ENCODE measurements around the gene IL17RD.

DNA sequence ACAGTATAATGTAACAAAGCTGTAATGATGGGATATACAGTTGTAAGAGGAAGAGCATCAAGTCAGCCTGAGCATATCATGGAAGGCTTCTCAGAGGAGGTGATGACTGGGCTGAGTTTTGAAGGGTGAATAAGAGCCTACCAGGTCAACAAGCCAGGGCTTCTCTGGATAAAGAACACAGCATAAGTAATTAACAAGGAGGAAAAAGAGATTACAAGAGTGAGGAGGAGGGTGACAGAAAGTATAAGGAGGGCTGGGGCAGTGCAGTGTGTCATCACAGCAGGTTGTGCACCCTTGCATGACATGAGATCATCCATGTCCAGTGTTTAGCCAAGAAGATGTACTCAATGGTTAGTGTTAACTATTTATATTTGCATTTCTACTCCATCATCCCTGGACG, 121.6 kb downstream of the IL17RD start:
- TF ChIP-seq POLR2A (IDR thresholded peaks at IDR 0.05), result no peak
- TF ChIP-seq, protein P1, sequence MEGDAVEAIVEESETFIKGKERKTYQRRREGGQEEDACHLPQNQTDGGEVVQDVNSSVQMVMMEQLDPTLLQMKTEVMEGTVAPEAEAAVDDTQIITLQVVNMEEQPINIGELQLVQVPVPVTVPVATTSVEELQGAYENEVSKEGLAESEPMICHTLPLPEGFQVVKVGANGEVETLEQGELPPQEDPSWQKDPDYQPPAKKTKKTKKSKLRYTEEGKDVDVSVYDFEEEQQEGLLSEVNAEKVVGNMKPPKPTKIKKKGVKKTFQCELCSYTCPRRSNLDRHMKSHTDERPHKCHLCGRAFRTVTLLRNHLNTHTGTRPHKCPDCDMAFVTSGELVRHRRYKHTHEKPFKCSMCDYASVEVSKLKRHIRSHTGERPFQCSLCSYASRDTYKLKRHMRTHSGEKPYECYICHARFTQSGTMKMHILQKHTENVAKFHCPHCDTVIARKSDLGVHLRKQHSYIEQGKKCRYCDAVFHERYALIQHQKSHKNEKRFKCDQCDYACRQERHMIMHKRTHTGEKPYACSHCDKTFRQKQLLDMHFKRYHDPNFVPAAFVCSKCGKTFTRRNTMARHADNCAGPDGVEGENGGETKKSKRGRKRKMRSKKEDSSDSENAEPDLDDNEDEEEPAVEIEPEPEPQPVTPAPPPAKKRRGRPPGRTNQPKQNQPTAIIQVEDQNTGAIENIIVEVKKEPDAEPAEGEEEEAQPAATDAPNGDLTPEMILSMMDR (IDR thresholded peaks at IDR 0.05 in 4 of 5, conservative IDR thresholded peaks at IDR 0.05 in 1 of 5), result no peak

Data from gastrocnemius medialis (tissue), 4 donors.